Measurements from ENCODE around the gene ASS1. TPM values are rescaled to one million over a fixed set of nuclear protein-coding genes. Genes with fewer than 3 reads are reported as not detected.

The ASS1 gene
- total and polyA plus RNA-seq, 2 of the 13 experiments (the other 11 are each of a cell fraction or from before 2014, with no cell fraction given), result 77.6 to 122 TPM

DNA sequence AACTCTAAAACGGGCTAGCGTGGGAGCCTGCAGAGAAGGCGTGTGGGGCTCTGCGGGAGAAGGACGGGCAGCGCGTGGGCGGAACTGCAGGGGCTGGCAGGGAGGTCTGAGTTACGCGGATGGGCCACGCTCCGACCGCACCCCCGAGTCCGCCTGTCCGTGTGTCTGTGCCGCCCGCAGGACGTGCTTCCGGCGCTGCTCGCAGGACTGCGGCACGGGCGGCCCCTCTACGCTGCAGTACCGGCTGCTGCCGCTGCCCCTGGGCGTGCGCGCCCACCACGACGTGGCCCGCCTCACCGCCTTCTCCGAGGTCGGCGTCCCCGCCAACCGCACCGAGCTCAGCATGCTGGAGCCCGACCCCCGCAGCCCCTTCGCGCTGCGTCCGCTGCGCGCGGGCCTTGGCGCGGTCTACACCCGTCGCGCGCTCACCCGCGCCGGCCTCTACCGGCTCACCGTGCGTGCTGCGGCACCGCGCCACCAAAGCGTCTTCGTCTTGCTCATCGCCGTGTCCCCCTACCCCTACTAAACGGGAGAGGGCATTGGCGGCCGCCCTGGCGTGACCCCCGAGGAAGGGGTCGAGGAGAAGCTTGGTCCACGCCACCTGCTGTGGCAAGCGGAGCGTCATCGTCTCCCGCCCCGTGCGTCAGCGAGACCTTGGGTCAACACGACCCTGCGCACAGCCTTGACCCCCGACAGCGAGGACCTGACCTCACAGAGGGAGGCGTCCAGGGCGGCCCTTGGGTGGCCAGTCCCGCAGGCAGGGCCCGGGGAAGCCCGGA is 11.4 kb upstream of the ASS1 start (continued):
- TF ChIP-seq PRDM10 (CRISPR knock-in tag; IDR thresholded peaks at IDR 0.05; ENCODE audit: low read depth) (no peak), ZNF34 (CRISPR knock-in tag; IDR thresholded peaks at IDR 0.05; ENCODE audit: borderline replicate concordance) (peak; percentile 47; the same call in 1 of the 2 replicates), ZKSCAN8 (CRISPR knock-in tag; IDR thresholded peaks at IDR 0.05; ENCODE audit: borderline replicate concordance) (no peak), GPN1 (CRISPR knock-in tag; IDR thresholded peaks at IDR 0.05; ENCODE audit: borderline replicate concordance) (no peak), RARA (CRISPR knock-in tag; IDR thresholded peaks at IDR 0.05) (peak; percentile 84), BCLAF1 (IDR thresholded peaks at IDR 0.05) (no peak), MAFG (CRISPR knock-in tag; IDR thresholded peaks at IDR 0.05) (no peak), ZSCAN30 (CRISPR knock-in tag; IDR thresholded peaks at IDR 0.05) (no peak), MLXIP (CRISPR knock-in tag; IDR thresholded peaks at IDR 0.05; ENCODE audit: borderline replicate concordance) (peak; percentile 65; the same call in 1 of the 2 replicates), MTA3 (CRISPR knock-in tag; IDR thresholded peaks at IDR 0.05) (no peak), FOSL1 (CRISPR knock-in tag; IDR thresholded peaks at IDR 0.05; ENCODE audit: borderline replicate concordance) (no peak), SAP130 (CRISPR knock-in tag; IDR thresholded peaks at IDR 0.05; ENCODE audit: low read depth) (peak; percentile 46), MAF1 (CRISPR knock-in tag; IDR thresholded peaks at IDR 0.05; ENCODE audit: borderline replicate concordance) (0 out of 2 replicates have a peak, but pooled peaks have one; percentile 70), SRF (IDR thresholded peaks at IDR 0.05; ENCODE audit: low read depth, low read length) (no peak)
- TF ChIP-seq, protein P1, sequence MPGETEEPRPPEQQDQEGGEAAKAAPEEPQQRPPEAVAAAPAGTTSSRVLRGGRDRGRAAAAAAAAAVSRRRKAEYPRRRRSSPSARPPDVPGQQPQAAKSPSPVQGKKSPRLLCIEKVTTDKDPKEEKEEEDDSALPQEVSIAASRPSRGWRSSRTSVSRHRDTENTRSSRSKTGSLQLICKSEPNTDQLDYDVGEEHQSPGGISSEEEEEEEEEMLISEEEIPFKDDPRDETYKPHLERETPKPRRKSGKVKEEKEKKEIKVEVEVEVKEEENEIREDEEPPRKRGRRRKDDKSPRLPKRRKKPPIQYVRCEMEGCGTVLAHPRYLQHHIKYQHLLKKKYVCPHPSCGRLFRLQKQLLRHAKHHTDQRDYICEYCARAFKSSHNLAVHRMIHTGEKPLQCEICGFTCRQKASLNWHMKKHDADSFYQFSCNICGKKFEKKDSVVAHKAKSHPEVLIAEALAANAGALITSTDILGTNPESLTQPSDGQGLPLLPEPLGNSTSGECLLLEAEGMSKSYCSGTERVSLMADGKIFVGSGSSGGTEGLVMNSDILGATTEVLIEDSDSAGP (CRISPR knock-in tag; IDR thresholded peaks at IDR 0.05; ENCODE audit: borderline replicate concordance), result peak; percentile 88
- TF ChIP-seq, protein P2, sequence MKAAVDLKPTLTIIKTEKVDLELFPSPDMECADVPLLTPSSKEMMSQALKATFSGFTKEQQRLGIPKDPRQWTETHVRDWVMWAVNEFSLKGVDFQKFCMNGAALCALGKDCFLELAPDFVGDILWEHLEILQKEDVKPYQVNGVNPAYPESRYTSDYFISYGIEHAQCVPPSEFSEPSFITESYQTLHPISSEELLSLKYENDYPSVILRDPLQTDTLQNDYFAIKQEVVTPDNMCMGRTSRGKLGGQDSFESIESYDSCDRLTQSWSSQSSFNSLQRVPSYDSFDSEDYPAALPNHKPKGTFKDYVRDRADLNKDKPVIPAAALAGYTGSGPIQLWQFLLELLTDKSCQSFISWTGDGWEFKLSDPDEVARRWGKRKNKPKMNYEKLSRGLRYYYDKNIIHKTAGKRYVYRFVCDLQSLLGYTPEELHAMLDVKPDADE (CRISPR knock-in tag; IDR thresholded peaks at IDR 0.05), result peak; percentile 39; the same call in 1 of the 2 replicates

All from HepG2 (cell line).